Dermis blood vessel endothelial cell (primary cell): ENCODE measurements around the gene SUSD5. TPM values are rescaled to one million over a fixed set of nuclear protein-coding genes. Genes with fewer than 3 reads are reported as not detected.

Experiments
- DNase-seq: peaks from one replicate; pipeline ENCODE4 v3.0.0; 2010
- total RNA-seq: library from RNA; depleted of rRNA; stranded (reverse); fragments of >200 nt; gene quantifications from 2 replicates; pipeline ENCODE4 v1.2.3, GENCODE V29; 2014

SUSD5 gene
- 1.7 and 2.3 TPM in 2 replicates for total RNA-seq

- DNase-seq, result peak; percentile 79
Measured at GRCh38 chr3:33218446-33219174, at the start of gene SUSD5. Gene SUSD5 (minus strand): TSS chr3:33218810. CDS start chr3:33218797, 13 bp downstream.

DNA sequence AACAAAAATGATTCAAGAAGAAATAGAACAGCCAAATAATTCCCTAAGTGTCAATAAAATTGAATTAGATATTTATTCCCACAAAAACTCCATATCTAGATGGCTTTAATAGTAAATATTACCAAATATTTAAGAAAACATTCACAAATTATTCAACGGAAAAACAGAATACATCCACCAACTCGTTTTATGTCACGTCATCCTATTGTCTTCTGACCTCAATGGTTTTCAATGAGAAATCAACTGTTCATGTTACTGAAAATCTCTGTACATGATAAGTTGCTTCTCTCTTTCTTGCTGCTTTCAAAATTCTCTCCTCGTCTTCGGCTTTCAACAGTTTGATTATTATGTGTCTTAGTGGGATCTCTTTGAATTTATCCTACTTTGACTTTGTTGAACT lies 41.5 kb upstream of the SUSD5 start:
- no peak for DNase-seq

GRCh38 chr3:33256249-33256648 lies 37.6 kb upstream of the SUSD5 start:
- no peak for DNase-seq

GRCh38 chr3:33250712-33251111 lies 32.1 kb upstream of the SUSD5 start:
- DNase-seq, result no peak

GRCh38 chr3:33246786-33247185 lies 28.2 kb upstream of the SUSD5 start:
- DNase-seq, result no peak

GRCh38 chr3:33240261-33240660 lies 21.7 kb upstream of the SUSD5 start:
- DNase-seq, result no peak

DNA sequence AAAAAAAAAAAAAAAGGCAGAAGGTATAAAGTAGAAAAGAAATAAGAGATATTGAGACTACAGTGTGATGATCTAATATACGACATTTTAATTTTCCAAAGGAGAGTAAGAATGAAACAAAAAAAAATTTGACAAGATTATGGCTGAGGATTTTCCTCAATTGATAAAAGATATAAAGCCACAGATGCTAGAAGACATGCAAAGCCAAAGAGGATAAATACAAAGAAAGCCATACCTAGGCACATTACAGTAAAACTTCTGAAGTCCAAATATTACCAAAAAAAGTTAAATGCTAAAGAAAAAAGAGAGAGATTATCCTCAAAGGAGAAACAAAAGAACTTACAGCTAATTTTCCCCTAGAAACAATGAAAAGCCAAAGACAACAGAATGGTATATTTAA lies 20.3 kb upstream of the SUSD5 start:
- DNase-seq, result no peak

DNA sequence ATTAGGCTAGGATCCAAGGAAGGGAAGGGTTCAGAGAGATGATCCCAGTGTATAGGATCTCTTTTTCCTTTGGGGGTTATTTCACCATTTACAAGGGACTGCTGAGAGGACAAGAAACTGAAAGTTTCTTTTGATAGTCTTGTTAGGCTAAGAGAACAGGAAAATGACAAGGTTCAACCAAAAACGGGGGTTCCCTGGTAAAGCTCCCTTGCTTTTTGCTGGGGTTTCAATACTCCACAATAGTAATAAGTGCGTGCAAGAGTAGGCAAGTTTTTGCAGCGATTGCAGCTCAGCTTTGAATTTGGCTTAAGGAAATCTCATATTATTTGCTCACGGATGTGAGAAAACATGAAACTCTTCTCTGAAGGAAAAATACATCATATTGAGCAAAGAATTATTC lies 18.8 kb upstream of the SUSD5 start:
- DNase-seq, result no peak

- DNase-seq, result no peak
Measured at GRCh38 chr3:33236005-33236404, 17.4 kb upstream of the SUSD5 start.

- peak; percentile 14 for DNase-seq
Measured at GRCh38 chr3:33233884-33234283, 15.3 kb upstream of the SUSD5 start.

DNA sequence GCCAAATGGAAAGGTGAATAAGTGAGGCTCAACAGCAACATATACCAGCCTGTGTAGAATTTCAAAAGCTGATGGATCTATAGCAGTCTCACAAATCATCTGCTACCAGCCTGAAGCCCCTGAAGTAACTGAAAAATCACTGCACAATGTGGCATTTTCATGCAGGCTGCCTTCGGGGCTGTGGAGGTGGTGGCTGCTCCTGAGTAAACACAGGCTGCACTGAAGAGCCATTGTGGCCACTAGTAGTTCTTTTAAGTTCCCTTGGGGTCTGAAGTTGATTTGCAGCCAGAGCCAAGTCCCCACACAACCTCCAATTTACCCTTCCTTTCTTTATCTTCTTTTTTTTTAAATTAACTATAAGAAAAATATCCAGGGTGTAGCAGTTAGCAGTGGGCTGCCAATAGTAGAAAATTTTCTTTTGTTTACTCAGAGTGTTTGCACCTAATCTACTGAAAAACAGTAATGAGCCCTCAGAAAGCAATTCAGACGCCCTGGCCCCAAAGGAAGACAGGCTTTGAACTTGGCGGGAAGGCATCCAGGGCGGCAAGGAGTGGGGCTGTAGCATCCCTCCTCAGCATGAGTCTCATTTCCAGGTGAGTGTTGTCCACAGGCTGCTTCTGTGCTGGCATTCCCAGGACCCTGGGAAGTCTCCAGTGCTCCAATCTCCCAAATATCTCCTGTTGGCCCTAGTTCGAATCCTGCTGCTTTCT lies 13.3 kb upstream of the SUSD5 start:
- no peak for DNase-seq

GRCh38 chr3:33229947-33230346 lies 11.3 kb upstream of the SUSD5 start:
- no peak for DNase-seq

GRCh38 chr3:33229066-33229465 lies 10.5 kb upstream of the SUSD5 start:
- DNase-seq, result no peak

- no peak for DNase-seq
Measured at GRCh38 chr3:33221241-33221640, 2.6 kb upstream of the SUSD5 start.

DNA sequence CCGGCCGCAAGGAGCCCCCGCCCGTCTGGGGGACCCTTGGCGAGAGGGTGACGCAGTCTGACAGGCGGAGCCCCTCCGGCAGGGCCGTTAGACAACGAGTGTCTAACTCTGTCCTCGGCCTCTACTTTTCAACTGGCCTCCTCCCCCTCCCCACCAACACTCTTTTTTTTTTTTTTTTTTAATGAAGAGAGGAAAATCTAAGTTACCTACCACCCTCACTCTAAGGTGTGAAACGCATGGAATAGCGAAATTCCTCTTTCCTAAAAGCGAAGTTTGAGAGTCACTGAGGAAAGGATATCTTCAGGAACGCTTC lies 521 bp upstream of the SUSD5 start:
- no peak for DNase-seq

GRCh38 chr3:33217866-33218445 lies 654 bp downstream of the SUSD5 start:
- peak; percentile 50 for DNase-seq

GRCh38 chr3:33215739-33216138 lies 2.9 kb downstream of the SUSD5 start:
- DNase-seq, result no peak

DNA sequence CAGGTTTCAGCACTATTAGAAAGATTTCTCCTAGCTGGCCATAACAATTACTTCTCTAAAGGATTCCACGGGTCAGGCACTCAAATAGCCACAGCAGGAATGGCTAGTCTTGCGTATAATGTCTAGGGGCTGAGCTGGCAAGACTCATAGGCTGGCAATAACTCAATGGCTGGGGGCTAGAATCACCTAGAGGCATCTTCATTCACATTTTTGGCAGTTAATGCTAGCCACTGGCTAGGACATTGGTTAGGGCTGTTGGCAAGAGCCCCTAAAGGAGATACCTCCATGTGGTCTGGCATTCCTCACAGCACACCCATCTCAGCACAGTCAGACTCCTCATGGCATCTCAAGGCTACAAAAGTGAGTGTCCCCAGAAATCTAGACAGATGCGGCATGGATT lies 6.2 kb downstream of the SUSD5 start:
- no peak for DNase-seq

DNA sequence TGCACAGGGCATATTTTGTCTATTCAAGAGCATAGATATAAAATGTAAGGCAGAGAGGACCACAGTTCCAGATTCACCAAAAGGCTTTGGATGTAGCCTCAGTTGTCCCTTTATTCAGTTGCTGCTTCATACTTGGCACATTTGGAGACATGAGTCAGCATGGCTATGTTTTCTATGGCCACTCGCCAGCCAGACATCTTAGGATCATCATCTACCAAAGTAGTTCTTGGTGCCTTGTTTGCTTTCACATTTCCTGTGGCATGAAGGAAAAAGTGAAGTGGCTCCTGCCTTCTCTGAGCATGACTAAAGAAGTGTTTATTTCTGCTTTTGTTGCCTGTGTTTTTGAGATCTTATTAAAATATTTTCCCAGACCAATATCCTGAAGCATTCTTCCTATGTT lies 7.2 kb downstream of the SUSD5 start:
- DNase-seq, result peak; percentile 93

GRCh38 chr3:33209357-33209756 lies 9.3 kb downstream of the SUSD5 start:
- DNase-seq, result no peak

- no peak for DNase-seq
Measured at GRCh38 chr3:33202711-33203457, 15.7 kb downstream of the SUSD5 start.

GRCh38 chr3:33201195-33201594 lies 17.4 kb downstream of the SUSD5 start:
- no peak for DNase-seq

DNA sequence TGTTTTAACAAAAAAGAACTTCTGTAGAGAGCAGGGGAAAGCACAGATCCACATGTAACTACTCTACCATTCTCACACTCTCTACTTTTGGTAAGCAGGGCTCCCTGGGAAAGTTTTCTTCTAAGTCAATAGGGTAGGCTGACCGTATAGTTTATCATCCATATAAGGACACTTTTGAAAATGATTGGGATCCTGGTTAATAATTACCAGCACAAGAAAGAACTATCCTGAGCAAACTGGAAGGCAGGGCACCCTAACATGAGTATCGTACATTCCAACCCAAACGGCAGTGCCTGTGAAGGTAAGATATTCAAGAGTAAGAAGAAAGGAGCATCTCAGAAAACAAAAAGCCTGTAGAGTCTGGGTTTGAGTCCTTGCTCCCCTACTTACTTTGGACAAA lies 22.1 kb downstream of the SUSD5 start:
- DNase-seq, result no peak
